ENCODE measurements around the gene SLX4IP. TPM values are rescaled to one million over a fixed set of nuclear protein-coding genes. Genes with fewer than 3 reads are reported as not detected.

SLX4IP gene
- total RNA-seq, 2 donors from 2014 or later = 7.0 to 8.2 TPM

- no peak overlapping the region for H3K4me3 ChIP-seq
- no peaks in the 10 kb centered on the region for H3K36me3 ChIP-seq
- H3K27me3 ChIP-seq (replicated peaks; ENCODE audit: insufficient read depth) = no peaks in the 10 kb centered on the region
- intact Hi-C loops (cut with DNase I) = no loop called here
- H3K9me3 ChIP-seq = no peaks in the 10 kb centered on the region
- H3K4me1 ChIP-seq (replicated peaks) = no peaks in the 10 kb centered on the region
- TF ChIP-seq POLR2A (IDR thresholded peaks at IDR 0.05) (no peak), POLR2AphosphoS5 (IDR thresholded peaks at IDR 0.05) (no peak), CTCF (IDR thresholded peaks at IDR 0.05) (no peak)
- DNase-seq (ENCODE audit: low spot score) = no peak
- WGBS = 90% methylated on average over 7 of the region's 7 CpGs
- no peak overlapping the region for H3K27ac ChIP-seq
Observed at GRCh38 chr20:10539818-10540553, 104.9 kb downstream of the SLX4IP start.

DNA sequence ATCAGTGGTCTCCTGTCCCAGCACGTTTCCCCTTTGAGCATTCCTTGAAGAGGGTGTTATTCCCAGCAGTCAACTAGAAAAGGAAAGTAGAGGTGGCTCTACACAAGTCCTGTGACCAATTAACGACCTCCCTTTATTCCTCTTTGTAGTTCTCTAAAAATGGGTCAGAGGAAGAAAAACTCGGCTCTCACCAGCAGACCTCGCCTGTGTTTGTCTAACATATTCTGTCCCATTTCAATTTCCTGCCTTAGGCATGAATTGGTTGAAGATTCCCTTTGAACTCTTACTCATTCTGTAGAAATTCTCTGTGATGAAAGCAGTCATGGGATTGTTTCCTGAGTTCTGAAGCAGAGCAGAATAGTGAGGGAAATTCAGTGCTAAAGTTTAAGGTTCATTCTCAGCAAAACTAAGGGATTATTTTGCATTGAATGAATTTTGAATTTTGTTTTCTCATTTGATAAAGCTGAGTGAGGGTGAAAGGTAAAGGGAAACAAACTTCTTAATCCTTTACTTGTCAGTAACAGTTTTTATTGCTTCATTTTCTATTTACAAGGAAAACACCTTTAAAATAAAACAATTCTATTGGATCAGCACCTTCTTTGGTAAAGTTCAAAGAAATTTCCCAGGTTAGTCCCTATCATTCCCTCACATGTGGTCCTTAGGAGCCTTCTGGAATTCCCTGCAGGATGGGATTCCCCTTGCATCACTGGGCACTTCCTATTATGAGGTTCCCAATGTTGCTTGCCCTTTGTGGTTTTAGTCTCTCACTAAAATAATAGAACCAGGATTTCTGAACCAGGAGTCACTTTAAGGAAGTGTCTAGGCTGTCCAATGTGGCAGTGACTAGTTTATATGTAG is 105.8 kb downstream of the SLX4IP start:
- Histone ChIP-seq H3K4me1 (replicated peaks) (no peaks in the 10 kb centered on the region), H3K27me3 (replicated peaks; ENCODE audit: insufficient read depth) (no peaks in the 10 kb centered on the region), H3K36me3 (no peaks in the 10 kb centered on the region), H3K9me3 (no peaks in the 10 kb centered on the region), H3K27ac (no peak overlapping the region), H3K4me3 (no peak overlapping the region)
- no peak for DNase-seq (ENCODE audit: low spot score)
- WGBS = 35% methylated on average over 4 of the region's 4 CpGs
- intact Hi-C loops (cut with DNase I) = no loop called here
- no peak for TF ChIP-seq CTCF (IDR thresholded peaks at IDR 0.05)
- TF ChIP-seq POLR2AphosphoS5 (IDR thresholded peaks at IDR 0.05) = peak; percentile 31
- TF ChIP-seq POLR2A (IDR thresholded peaks at IDR 0.05) = no peak

- no peak overlapping the region for H3K4me3 ChIP-seq
- no peaks in the 10 kb centered on the region for H3K36me3 ChIP-seq
- peaks cover 2% of the 10 kb centered on the region for H3K4me1 ChIP-seq (replicated peaks)
- H3K27ac ChIP-seq = no peak overlapping the region
- H3K27me3 ChIP-seq (replicated peaks; ENCODE audit: insufficient read depth) = no peaks in the 10 kb centered on the region
- no peaks in the 10 kb centered on the region for H3K9me3 ChIP-seq
- intact Hi-C loops (cut with DNase I) = no loop called here
- TF ChIP-seq POLR2AphosphoS5 (IDR thresholded peaks at IDR 0.05) (no peak), POLR2A (IDR thresholded peaks at IDR 0.05) (no peak), CTCF (IDR thresholded peaks at IDR 0.05) (no peak)
- DNase-seq (ENCODE audit: low spot score) = no peak
- 70% methylated on average over 2 of the region's 2 CpGs for WGBS
Observed at GRCh38 chr20:10541668-10542411, 106.7 kb downstream of the SLX4IP start.

- no peak for TF ChIP-seq POLR2A (IDR thresholded peaks at IDR 0.05)
- no peak for TF ChIP-seq CTCF (IDR thresholded peaks at IDR 0.05)
- no peak for TF ChIP-seq POLR2AphosphoS5 (IDR thresholded peaks at IDR 0.05)
- intact Hi-C loops (cut with DNase I) = no loop called here
- Histone ChIP-seq H3K4me1 (replicated peaks) (peaks cover 2% of the 10 kb centered on the region), H3K27me3 (replicated peaks; ENCODE audit: insufficient read depth) (no peaks in the 10 kb centered on the region), H3K36me3 (no peaks in the 10 kb centered on the region), H3K4me3 (no peak overlapping the region), H3K9me3 (no peaks in the 10 kb centered on the region), H3K27ac (no peak overlapping the region)
- WGBS = 100% methylated on average over 3 of the region's 3 CpGs
- DNase-seq (ENCODE audit: low spot score) = no peak
Observed at GRCh38 chr20:10542442-10542841, 107.3 kb downstream of the SLX4IP start.

All from prostate gland (tissue), 2 donors.